GM23338 (cell line): Measurements from ENCODE around the gene BEGAIN. TPM values are rescaled to one million over a fixed set of nuclear protein-coding genes. Genes with fewer than 3 reads are reported as not detected.

ENCODE experiments used
- ATAC-seq: fragments of 200-7000 bp; cut with Tn5 transposase; 3 replicates; pipeline ENCODE4 v1.9.1; 2020
- DNase-seq: peaks from one replicate; pipeline ENCODE4 v3.0.0-alpha.2; 2015; ENCODE audit warnings: low spot score
- H2AFZ ChIP-seq: fragments of 200-600 bp; sonication (generic); 2 replicates; pipeline ENCODE4 v1.8.0; 2016; ENCODE audit warnings: antibody characterized with exemption, mild to moderate bottlenecking, moderate library complexity
- H3F3A ChIP-seq: fragments of 200-600 bp; sonication (generic); replicated peaks from 2 replicates; pipeline ENCODE4 v1.8.0; 2017; ENCODE audit warnings: antibody characterized with exemption, mixed run types, low read depth
- H3K27ac ChIP-seq: fragments of 200-600 bp; sonication (generic); 2 replicates; pipeline ENCODE4 v1.6.1; 2016; ENCODE audit warnings: low read depth
- H3K27me3 ChIP-seq: fragments of 200-600 bp; sonication (generic); 2 replicates; pipeline ENCODE4 v1.8.0; 2016; ENCODE audit warnings: mild to moderate bottlenecking, mixed run types, moderate library complexity; ENCODE audit not compliant: insufficient read depth
- H3K36me3 ChIP-seq: fragments of 200-600 bp; sonication (generic); 2 replicates; pipeline ENCODE4 v1.8.0; 2016; ENCODE audit warnings: mild to moderate bottlenecking; ENCODE audit not compliant: insufficient read depth
- H3K4me1 ChIP-seq: fragments of 200-600 bp; sonication (generic); 2 replicates; pipeline ENCODE4 v1.8.0; 2016; ENCODE audit warnings: mild to moderate bottlenecking, moderate library complexity; ENCODE audit not compliant: insufficient read depth
- H3K4me2 ChIP-seq: fragments of 200-600 bp; sonication (generic); 2 replicates; pipeline ENCODE4 v1.7.1; 2017; ENCODE audit warnings: mixed run types
- H3K4me3 ChIP-seq: fragments of 200-600 bp; sonication (generic); 2 replicates; pipeline ENCODE4 v1.6.1; 2016; ENCODE audit warnings: mixed run types
- H3K79me2 ChIP-seq: fragments of 200-600 bp; sonication (generic); replicated peaks from 2 replicates; pipeline ENCODE4 v1.8.0; 2017; ENCODE audit warnings: mild to moderate bottlenecking; ENCODE audit not compliant: insufficient read depth
- H3K9me2 ChIP-seq: fragments of 200-600 bp; sonication (generic); 2 replicates; pipeline ENCODE4 v1.8.0; 2017; ENCODE audit not compliant: insufficient read depth
- H4K20me1 ChIP-seq: fragments of 200-600 bp; sonication (generic); replicated peaks from 2 replicates; pipeline ENCODE4 v1.8.0; 2017; ENCODE audit warnings: mild to moderate bottlenecking; ENCODE audit not compliant: insufficient read depth
- H3K27ac Mint-ChIP-seq: 2 replicates; pipeline ENCODE4 v1.8.0; 2020; ENCODE audit warnings: inconsistent platforms, mild to moderate bottlenecking, moderate library complexity, mixed read lengths
- H3K27me3 Mint-ChIP-seq: 3 replicates; pipeline ENCODE4 v1.8.0; 2022; ENCODE audit warnings: low read depth, mild to moderate bottlenecking, moderate library complexity, mixed read lengths, inconsistent platforms; ENCODE audit not compliant: insufficient read depth, poor library complexity
- H3K36me3 Mint-ChIP-seq: 3 replicates; pipeline ENCODE4 v1.8.0; 2021; ENCODE audit warnings: low read depth, mild to moderate bottlenecking, inconsistent platforms, moderate library complexity, mixed read lengths
- H3K4me1 Mint-ChIP-seq: 3 replicates; pipeline ENCODE4 v1.8.0; 2020; ENCODE audit warnings: mild to moderate bottlenecking, inconsistent platforms, mixed read lengths
- H3K4me3 Mint-ChIP-seq: 3 replicates; pipeline ENCODE4 v1.8.0; 2021; ENCODE audit warnings: moderate library complexity, mild to moderate bottlenecking, inconsistent platforms, mixed read lengths
- H3K9me3 Mint-ChIP-seq: 3 replicates; pipeline ENCODE4 v1.8.0; 2020; ENCODE audit warnings: moderate library complexity, mild to moderate bottlenecking, inconsistent platforms, mixed read lengths
- CREB1 ChIP-seq: fragments of 250-450 bp; sonication (Bioruptor Pico); IDR thresholded peaks from 2 replicates; pipeline ENCODE4 v1.5.0; 2020; ENCODE audit warnings: low read depth, mild to moderate bottlenecking, moderate library complexity
- EZH2 ChIP-seq: fragments of 200-600 bp; sonication (generic); IDR thresholded peaks from one replicate; pipeline ENCODE4 v1.8.0; 2017; ENCODE audit warnings: antibody characterized with exemption, mild to moderate bottlenecking, low read depth; ENCODE audit not compliant: unreplicated experiment
- EZH2phosphoT487 ChIP-seq: fragments of 200-600 bp; sonication (generic); IDR thresholded peaks from one replicate; pipeline ENCODE4 v1.8.1; 2018; ENCODE audit warnings: antibody characterized with exemption; ENCODE audit not compliant: unreplicated experiment
- JUNB ChIP-seq: IDR thresholded peaks from one replicate; pipeline ENCODE4 v1.6.1; 2016; ENCODE audit warnings: antibody characterized with exemption; ENCODE audit not compliant: unreplicated experiment
- POLR2AphosphoS5 ChIP-seq: IDR thresholded peaks from 2 replicates; pipeline ENCODE4 v1.6.1; 2016; ENCODE audit warnings: antibody characterized with exemption, low read depth
- STAT1 ChIP-seq: IDR thresholded peaks from one replicate; pipeline ENCODE4 v1.6.1; 2016; ENCODE audit warnings: antibody characterized with exemption; ENCODE audit not compliant: unreplicated experiment
- ZNF114 ChIP-seq: fragments of 250-450 bp; sonication (Bioruptor Pico); IDR thresholded peaks from 2 replicates; pipeline ENCODE4 v1.5.0; 2020; ENCODE audit warnings: mild to moderate bottlenecking, moderate library complexity
- ZNF331 ChIP-seq: fragments of 250-450 bp; sonication (Bioruptor Pico); IDR thresholded peaks from 2 replicates; pipeline ENCODE4 v1.5.0; 2020; ENCODE audit warnings: low read depth, mild to moderate bottlenecking, moderate library complexity
- polyA plus RNA-seq: library from polyadenylated mRNA; unstranded; fragments of >200 nt; fragmentation: Nextera tagmentation; extraction: Ambion mirVana; gene quantifications from 2 replicates; pipeline ENCODE4 v1.2.1, GENCODE V29; 2016
- total RNA-seq: library from RNA; depleted of rRNA; stranded (reverse); fragments of >200 nt; shearing (Covaris generic); gene quantifications from 2 replicates; pipeline ENCODE4 v1.2.3, GENCODE V29; 2014
- TF ChIP-seq, protein P1 (sequence below): IDR thresholded peaks from 2 replicates; pipeline ENCODE4 v1.6.1; 2016; ENCODE audit warnings: antibody characterized with exemption
- TF ChIP-seq, protein P2 (sequence below): IDR thresholded peaks from one replicate; pipeline ENCODE4 v1.6.1; 2018; ENCODE audit warnings: antibody characterized with exemption; ENCODE audit not compliant: unreplicated experiment
- TF ChIP-seq, protein P3 (sequence below), 2 experiments: fragments of 200-600 bp in 1 of 2; sonication (generic) in 1 of 2; conservative IDR thresholded peaks; 2 replicates each; pipeline versions ENCODE4 v1.5.1 to v1.6.1; 2016 to 2017; ENCODE audit warnings: antibody characterized with exemption in 2 of 2, low read depth in 2 of 2, mild to moderate bottlenecking in 2 of 2, moderate library complexity in 1 of 2
- TF ChIP-seq, protein P4 (sequence below): fragments of 250-450 bp; sonication (Bioruptor Pico); IDR thresholded peaks from 2 replicates; pipeline ENCODE4 v1.5.0; 2020; ENCODE audit warnings: mild to moderate bottlenecking, moderate library complexity

The BEGAIN gene
- total and polyA plus RNA-seq, 2 experiments from 2014 or later: 0.60 to 2.4 TPM

DNA sequence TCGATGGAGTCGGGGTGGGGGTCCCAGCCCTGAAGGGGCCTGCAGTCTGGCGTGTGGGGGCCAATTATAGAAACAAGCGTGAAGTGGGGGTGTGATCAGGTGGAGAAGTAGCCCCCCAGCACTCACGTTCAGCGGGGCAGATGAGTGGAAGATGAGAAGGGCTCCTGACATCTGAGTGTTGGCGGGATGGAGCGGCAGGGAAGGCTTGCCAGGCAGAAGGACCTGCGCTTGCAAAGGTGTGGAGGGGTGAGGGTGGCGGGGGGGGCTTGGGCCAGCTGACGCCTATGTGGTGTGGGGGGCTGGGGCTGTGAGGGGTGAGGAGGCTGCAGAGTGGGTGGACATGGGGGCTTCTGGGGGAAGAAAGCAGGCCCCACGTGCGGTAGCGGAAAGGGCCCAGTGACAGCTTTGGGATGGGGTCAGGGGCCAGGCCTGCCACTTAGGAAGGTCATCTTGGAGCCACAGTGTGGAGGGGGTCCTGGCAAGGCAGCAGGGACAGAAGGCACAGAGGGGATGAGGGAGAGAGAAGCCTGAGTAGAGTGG, 22.2 kb upstream of the BEGAIN start:
- Mint-ChIP-seq H3K9me3 (no peaks in the 10 kb centered on the region), H3K27ac (no peak overlapping the region), H3K4me1 (no peaks in the 10 kb centered on the region), H3K27me3 (peaks cover 9% of the 10 kb centered on the region), H3K36me3 (no peaks in the 10 kb centered on the region), H3K4me3 (no peak overlapping the region)
- H3F3A ChIP-seq: no peaks in the 10 kb centered on the region
- no peaks in the 10 kb centered on the region for H3K79me2 ChIP-seq
- DNase-seq: no peak
- ATAC-seq: no peak
- no peaks in the 10 kb centered on the region for H4K20me1 ChIP-seq
- H3K36me3 ChIP-seq: no peaks in the 10 kb centered on the region
- H2AFZ ChIP-seq: no peak overlapping the region
- no peak for TF ChIP-seq JUNB
- TF ChIP-seq CREB1 (CRISPR knock-in tag): no peak
- TF ChIP-seq, protein P1, sequence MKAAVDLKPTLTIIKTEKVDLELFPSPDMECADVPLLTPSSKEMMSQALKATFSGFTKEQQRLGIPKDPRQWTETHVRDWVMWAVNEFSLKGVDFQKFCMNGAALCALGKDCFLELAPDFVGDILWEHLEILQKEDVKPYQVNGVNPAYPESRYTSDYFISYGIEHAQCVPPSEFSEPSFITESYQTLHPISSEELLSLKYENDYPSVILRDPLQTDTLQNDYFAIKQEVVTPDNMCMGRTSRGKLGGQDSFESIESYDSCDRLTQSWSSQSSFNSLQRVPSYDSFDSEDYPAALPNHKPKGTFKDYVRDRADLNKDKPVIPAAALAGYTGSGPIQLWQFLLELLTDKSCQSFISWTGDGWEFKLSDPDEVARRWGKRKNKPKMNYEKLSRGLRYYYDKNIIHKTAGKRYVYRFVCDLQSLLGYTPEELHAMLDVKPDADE: no peak
- TF ChIP-seq ZNF114 (CRISPR knock-in tag): no peak
- TF ChIP-seq EZH2phosphoT487: no peak
- TF ChIP-seq, protein P2, sequence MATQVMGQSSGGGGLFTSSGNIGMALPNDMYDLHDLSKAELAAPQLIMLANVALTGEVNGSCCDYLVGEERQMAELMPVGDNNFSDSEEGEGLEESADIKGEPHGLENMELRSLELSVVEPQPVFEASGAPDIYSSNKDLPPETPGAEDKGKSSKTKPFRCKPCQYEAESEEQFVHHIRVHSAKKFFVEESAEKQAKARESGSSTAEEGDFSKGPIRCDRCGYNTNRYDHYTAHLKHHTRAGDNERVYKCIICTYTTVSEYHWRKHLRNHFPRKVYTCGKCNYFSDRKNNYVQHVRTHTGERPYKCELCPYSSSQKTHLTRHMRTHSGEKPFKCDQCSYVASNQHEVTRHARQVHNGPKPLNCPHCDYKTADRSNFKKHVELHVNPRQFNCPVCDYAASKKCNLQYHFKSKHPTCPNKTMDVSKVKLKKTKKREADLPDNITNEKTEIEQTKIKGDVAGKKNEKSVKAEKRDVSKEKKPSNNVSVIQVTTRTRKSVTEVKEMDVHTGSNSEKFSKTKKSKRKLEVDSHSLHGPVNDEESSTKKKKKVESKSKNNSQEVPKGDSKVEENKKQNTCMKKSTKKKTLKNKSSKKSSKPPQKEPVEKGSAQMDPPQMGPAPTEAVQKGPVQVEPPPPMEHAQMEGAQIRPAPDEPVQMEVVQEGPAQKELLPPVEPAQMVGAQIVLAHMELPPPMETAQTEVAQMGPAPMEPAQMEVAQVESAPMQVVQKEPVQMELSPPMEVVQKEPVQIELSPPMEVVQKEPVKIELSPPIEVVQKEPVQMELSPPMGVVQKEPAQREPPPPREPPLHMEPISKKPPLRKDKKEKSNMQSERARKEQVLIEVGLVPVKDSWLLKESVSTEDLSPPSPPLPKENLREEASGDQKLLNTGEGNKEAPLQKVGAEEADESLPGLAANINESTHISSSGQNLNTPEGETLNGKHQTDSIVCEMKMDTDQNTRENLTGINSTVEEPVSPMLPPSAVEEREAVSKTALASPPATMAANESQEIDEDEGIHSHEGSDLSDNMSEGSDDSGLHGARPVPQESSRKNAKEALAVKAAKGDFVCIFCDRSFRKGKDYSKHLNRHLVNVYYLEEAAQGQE: no peak
- TF ChIP-seq STAT1: no peak
- TF ChIP-seq ZNF331 (CRISPR knock-in tag): no peak
- TF ChIP-seq POLR2AphosphoS5: no peak
- TF ChIP-seq, protein P3, sequence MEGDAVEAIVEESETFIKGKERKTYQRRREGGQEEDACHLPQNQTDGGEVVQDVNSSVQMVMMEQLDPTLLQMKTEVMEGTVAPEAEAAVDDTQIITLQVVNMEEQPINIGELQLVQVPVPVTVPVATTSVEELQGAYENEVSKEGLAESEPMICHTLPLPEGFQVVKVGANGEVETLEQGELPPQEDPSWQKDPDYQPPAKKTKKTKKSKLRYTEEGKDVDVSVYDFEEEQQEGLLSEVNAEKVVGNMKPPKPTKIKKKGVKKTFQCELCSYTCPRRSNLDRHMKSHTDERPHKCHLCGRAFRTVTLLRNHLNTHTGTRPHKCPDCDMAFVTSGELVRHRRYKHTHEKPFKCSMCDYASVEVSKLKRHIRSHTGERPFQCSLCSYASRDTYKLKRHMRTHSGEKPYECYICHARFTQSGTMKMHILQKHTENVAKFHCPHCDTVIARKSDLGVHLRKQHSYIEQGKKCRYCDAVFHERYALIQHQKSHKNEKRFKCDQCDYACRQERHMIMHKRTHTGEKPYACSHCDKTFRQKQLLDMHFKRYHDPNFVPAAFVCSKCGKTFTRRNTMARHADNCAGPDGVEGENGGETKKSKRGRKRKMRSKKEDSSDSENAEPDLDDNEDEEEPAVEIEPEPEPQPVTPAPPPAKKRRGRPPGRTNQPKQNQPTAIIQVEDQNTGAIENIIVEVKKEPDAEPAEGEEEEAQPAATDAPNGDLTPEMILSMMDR (conservative IDR thresholded peaks at IDR 0.05; ENCODE audit: low read depth in 2 of 2): no peak
- TF ChIP-seq, protein P4, sequence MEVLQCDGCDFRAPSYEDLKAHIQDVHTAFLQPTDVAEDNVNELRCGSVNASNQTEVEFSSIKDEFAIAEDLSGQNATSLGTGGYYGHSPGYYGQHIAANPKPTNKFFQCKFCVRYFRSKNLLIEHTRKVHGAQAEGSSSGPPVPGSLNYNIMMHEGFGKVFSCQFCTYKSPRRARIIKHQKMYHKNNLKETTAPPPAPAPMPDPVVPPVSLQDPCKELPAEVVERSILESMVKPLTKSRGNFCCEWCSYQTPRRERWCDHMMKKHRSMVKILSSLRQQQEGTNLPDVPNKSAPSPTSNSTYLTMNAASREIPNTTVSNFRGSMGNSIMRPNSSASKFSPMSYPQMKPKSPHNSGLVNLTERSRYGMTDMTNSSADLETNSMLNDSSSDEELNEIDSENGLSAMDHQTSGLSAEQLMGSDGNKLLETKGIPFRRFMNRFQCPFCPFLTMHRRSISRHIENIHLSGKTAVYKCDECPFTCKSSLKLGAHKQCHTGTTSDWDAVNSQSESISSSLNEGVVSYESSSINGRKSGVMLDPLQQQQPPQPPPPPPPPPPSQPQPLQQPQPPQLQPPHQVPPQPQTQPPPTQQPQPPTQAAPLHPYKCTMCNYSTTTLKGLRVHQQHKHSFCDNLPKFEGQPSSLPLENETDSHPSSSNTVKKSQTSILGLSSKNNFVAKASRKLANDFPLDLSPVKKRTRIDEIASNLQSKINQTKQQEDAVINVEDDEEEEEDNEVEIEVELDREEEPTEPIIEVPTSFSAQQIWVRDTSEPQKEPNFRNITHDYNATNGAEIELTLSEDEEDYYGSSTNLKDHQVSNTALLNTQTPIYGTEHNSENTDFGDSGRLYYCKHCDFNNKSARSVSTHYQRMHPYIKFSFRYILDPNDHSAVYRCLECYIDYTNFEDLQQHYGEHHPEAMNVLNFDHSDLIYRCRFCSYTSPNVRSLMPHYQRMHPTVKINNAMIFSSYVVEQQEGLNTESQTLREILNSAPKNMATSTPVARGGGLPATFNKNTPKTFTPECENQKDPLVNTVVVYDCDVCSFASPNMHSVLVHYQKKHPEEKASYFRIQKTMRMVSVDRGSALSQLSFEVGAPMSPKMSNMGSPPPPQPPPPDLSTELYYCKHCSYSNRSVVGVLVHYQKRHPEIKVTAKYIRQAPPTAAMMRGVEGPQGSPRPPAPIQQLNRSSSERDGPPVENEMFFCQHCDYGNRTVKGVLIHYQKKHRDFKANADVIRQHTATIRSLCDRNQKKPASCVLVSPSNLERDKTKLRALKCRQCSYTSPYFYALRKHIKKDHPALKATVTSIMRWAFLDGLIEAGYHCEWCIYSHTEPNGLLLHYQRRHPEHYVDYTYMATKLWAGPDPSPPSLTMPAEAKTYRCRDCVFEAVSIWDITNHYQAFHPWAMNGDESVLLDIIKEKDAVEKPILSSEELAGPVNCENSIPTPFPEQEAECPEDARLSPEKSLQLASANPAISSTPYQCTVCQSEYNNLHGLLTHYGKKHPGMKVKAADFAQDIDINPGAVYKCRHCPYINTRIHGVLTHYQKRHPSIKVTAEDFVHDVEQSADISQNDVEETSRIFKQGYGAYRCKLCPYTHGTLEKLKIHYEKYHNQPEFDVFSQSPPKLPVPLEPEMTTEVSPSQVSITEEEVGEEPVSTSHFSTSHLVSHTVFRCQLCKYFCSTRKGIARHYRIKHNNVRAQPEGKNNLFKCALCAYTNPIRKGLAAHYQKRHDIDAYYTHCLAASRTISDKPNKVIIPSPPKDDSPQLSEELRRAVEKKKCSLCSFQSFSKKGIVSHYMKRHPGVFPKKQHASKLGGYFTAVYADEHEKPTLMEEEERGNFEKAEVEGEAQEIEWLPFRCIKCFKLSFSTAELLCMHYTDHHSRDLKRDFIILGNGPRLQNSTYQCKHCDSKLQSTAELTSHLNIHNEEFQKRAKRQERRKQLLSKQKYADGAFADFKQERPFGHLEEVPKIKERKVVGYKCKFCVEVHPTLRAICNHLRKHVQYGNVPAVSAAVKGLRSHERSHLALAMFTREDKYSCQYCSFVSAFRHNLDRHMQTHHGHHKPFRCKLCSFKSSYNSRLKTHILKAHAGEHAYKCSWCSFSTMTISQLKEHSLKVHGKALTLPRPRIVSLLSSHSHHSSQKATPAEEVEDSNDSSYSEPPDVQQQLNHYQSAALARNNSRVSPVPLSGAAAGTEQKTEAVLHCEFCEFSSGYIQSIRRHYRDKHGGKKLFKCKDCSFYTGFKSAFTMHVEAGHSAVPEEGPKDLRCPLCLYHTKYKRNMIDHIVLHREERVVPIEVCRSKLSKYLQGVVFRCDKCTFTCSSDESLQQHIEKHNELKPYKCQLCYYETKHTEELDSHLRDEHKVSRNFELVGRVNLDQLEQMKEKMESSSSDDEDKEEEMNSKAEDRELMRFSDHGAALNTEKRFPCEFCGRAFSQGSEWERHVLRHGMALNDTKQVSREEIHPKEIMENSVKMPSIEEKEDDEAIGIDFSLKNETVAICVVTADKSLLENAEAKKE: no peak
- TF ChIP-seq EZH2: no peak
- H3K27me3 ChIP-seq: no peaks in the 10 kb centered on the region
- no peak overlapping the region for H3K4me2 ChIP-seq
- no peaks in the 10 kb centered on the region for H3K9me2 ChIP-seq
- H3K27ac ChIP-seq: no peak overlapping the region
- no peak overlapping the region for H3K4me3 ChIP-seq
- no peaks in the 10 kb centered on the region for H3K4me1 ChIP-seq
